T-helper 2 cell treated with Interferon-gamma antibody and Interleukin-4, amounts not matched to agents 5 μg/mL and 100 μg/mL, for 36 hours (primary cell): ENCODE results near the gene MAP2K3.
"Not testable (repeated sequence)": the region's sequence is repeated elsewhere in the genome, so short reads cannot be mapped to it uniquely, and the experiment has no call there.

Source experiments
- DNase-seq: peaks from one replicate; pipeline ENCODE4 v3.0.0; 2021; ENCODE audit warnings: low spot score
- H3K27ac Mint-ChIP-seq: one replicate; pipeline ENCODE4 v1.8.0; 2021; ENCODE audit warnings: mild to moderate bottlenecking, mixed read lengths
- H3K27me3 Mint-ChIP-seq: one replicate; pipeline ENCODE4 v1.8.0; 2021; ENCODE audit warnings: low read depth, mixed read lengths
- H3K36me3 Mint-ChIP-seq: one replicate; pipeline ENCODE4 v1.8.0; 2021; ENCODE audit warnings: low read depth, mixed read lengths
- H3K4me1 Mint-ChIP-seq: one replicate; pipeline ENCODE4 v1.8.0; 2021; ENCODE audit warnings: low read depth, mixed read lengths
- H3K4me3 Mint-ChIP-seq: one replicate; pipeline ENCODE4 v1.8.0; 2022; ENCODE audit warnings: mild to moderate bottlenecking, moderate library complexity, mixed read lengths
- H3K9me3 Mint-ChIP-seq: one replicate; pipeline ENCODE4 v1.8.0; 2021; ENCODE audit warnings: mixed read lengths

Gene MAP2K3

GRCh38 chr17:21343061-21343949, 58.8 kb downstream of the MAP2K3 start:
- not testable (repeated sequence) for H3K9me3 Mint-ChIP-seq, H3K27ac Mint-ChIP-seq, H3K4me1 Mint-ChIP-seq, DNase-seq, H3K27me3 Mint-ChIP-seq, H3K4me3 Mint-ChIP-seq, H3K36me3 Mint-ChIP-seq

GRCh38 chr17:21344801-21345200, 60.3 kb downstream of the MAP2K3 start:
- not testable (repeated sequence) for DNase-seq, H3K4me1 Mint-ChIP-seq

GRCh38 chr17:21345236-21345635, 60.7 kb downstream of the MAP2K3 start:
- H3K4me3 Mint-ChIP-seq = no peak overlapping the region
- peaks cover 2% of the 10 kb centered on the region for H3K4me1 Mint-ChIP-seq
- no peak for DNase-seq
- no peak overlapping the region for H3K27ac Mint-ChIP-seq
- no peaks in the 10 kb centered on the region for H3K36me3 Mint-ChIP-seq
- H3K27me3 Mint-ChIP-seq = no peaks in the 10 kb centered on the region
- peaks cover 3% of the 10 kb centered on the region for H3K9me3 Mint-ChIP-seq

More at GRCh38 chr17:21344801-21345200, 60.3 kb downstream of the MAP2K3 start:
- not testable (repeated sequence) for H3K27me3 Mint-ChIP-seq, H3K27ac Mint-ChIP-seq, H3K9me3 Mint-ChIP-seq, H3K36me3 Mint-ChIP-seq, H3K4me3 Mint-ChIP-seq

DNA sequence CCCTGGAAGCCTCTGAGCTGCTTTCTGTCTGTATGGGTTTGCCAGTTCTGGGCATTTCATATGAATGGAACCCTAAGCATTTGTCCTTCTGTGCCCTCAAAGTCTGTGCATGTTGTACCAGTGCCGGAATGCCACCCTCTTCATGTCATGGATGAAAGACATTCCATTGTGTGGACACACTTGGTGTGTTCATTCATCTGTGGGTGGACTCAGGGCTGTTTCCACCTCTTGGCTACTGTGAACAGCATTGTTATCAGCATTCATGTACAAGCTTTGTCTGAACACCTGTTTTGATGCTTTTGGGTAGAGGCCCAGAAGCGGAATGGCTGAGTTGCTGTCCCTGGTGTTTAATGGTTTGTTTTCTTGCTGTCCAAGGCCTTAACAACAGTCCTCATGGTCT, 61.6 kb downstream of the MAP2K3 start:
- DNase-seq, H3K4me1 Mint-ChIP-seq, H3K27me3 Mint-ChIP-seq, H3K27ac Mint-ChIP-seq, H3K36me3 Mint-ChIP-seq, H3K4me3 Mint-ChIP-seq, H3K9me3 Mint-ChIP-seq: not testable (repeated sequence)

DNA sequence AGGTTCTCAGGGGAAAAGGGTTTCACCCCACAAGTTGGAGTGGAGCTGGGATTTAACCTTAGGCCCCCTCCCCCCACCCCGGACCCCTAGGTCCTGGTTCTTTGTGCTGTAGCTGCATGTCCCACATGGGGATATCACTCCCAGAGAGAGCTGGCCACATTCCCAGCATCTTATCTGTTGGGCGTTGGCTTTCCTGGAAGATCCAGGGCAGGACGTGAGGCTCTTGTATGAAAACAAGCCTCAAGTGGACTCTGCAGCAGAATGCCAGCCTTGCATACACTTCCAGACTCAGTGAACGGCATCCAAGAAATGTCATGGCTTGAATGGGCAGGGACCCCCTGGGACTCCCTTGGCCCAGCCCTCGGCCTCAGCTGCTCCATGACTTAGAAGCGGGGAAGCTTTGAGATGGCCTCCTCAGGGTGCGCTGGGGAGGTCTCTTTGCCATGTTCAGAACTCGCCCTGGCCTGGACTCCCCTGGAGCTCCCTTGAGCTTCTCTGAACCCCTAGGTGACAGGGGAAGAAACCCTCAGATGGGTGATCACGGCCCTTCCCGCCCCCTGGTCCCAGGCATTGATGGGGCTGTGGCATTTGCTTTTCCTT, 62.2 kb downstream of the MAP2K3 start:
- H3K36me3 Mint-ChIP-seq = not testable (repeated sequence)

DNA sequence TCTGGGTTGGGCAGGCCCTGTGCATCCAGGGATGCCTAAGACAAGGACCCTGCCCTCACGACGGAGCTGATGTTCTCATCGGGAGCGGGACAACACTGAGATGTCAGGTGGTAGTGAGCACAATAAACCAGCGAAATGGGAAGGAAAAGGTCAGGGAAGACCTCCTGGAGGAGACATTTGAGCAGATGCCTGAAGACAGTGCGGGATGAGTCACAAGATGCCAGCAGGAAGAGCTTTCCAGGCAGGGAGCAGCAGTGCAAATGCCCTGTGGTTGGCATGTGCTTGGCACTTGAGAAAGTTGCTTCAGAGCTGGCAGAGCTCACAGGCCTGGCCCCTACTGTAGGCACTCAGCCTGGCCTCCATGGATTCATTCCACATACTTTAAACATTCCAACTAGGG, 63.1 kb downstream of the MAP2K3 start:
- H3K27ac Mint-ChIP-seq, DNase-seq, H3K27me3 Mint-ChIP-seq, H3K36me3 Mint-ChIP-seq, H3K4me3 Mint-ChIP-seq, H3K4me1 Mint-ChIP-seq, H3K9me3 Mint-ChIP-seq: not testable (repeated sequence)

More for the DNA sequence above, 62.2 kb downstream of the MAP2K3 start:
- H3K4me3 Mint-ChIP-seq, DNase-seq, H3K4me1 Mint-ChIP-seq, H3K27ac Mint-ChIP-seq, H3K9me3 Mint-ChIP-seq, H3K27me3 Mint-ChIP-seq: not testable (repeated sequence)

DNA sequence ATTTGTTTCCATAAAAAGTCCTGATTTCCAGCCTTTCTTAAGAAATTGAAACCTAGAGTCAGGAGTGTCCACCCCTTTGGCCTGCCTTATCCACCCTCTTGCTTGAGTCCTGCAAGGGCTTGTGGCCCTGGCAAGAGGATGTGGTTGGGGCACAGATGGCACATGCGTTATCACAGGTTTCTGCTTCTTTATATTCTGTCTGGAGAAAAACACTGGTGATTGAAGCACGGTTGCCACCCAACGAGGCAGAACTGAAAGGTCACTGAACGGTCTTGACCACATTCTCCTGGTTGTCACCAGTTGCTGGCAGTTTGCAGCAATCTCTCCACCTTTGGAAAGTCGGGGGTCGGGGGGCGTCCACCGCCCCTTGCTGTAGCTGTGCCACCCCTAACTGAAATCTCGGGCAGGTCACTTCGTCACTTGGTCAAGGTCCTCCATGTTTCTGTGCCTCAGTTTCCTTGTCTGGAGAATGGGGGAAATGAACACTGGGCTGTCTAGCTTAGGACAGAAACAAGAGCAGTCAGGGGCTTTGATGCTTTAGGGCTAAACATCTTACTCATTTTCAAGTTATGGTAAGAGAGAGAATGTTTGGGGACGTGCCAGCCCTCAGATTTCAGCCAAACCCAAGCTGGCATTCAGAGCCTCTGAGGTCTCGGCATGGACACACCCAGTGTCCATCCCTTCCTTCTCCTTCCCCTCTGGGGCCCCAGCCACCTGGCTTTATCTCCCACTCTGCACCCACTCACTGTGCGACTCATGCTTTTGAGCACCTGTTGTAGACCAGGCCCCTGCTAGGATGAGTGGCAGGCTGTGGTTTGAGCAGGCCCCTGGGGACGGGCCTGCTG, 63.8 kb downstream of the MAP2K3 start:
- not testable (repeated sequence) for DNase-seq, H3K4me3 Mint-ChIP-seq, H3K9me3 Mint-ChIP-seq, H3K36me3 Mint-ChIP-seq, H3K27me3 Mint-ChIP-seq, H3K4me1 Mint-ChIP-seq
- H3K27ac Mint-ChIP-seq = peak overlapping the region; percentile 65

DNA sequence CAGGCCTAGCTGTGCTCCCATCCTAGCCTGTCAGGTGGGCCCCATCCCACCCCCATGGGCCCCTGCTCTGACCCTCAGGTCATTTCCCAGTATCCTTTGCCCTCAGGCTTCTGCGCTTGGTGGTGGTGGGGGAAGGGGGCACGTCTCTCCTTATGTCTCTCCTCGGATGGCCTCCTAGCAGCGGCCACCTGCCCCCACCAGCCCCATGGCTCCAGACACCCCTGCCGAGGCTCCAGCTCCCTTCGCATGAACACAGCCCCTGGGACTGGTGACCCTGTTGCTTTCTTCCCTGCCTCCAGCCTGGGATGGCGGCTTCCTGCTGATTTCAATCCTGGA, 64.4 kb downstream of the MAP2K3 start:
- not testable (repeated sequence) for H3K27me3 Mint-ChIP-seq, H3K36me3 Mint-ChIP-seq, H3K9me3 Mint-ChIP-seq, DNase-seq, H3K4me1 Mint-ChIP-seq, H3K27ac Mint-ChIP-seq, H3K4me3 Mint-ChIP-seq

DNA sequence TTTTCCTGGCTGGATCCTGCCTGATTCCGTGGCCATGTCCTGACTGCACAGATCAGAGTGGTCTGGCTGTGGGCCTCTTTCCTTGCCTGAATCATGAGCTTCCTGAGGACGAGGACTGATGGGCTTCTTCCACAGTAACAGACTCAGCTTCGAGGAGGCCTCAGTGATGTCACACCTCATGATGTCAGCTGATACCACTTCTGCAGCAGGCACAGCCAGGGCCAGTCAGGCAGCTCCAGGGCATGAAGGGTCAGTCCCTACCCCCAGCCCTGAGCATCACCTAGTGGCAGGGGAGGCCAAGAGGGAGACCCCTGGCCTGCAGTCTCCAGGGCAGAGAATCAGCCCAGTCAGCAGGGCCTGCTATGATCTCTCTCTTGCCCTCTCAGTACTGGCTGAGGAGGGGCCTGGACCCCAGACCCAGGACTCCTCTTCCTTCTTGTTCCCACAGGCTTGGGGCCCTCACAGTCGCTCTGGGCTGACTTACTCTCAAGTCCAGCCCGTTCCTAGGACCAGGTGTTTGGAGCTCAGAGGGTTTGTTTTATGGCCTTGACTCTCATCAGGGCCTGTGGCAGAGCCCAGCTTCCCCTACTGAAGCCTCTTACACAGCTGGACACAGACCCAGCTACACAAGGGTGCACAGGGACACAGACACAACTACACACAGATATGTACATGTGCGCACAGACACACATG, 65.0 kb downstream of the MAP2K3 start:
- not testable (repeated sequence) for H3K27ac Mint-ChIP-seq, DNase-seq, H3K36me3 Mint-ChIP-seq, H3K27me3 Mint-ChIP-seq, H3K9me3 Mint-ChIP-seq, H3K4me1 Mint-ChIP-seq, H3K4me3 Mint-ChIP-seq

DNA sequence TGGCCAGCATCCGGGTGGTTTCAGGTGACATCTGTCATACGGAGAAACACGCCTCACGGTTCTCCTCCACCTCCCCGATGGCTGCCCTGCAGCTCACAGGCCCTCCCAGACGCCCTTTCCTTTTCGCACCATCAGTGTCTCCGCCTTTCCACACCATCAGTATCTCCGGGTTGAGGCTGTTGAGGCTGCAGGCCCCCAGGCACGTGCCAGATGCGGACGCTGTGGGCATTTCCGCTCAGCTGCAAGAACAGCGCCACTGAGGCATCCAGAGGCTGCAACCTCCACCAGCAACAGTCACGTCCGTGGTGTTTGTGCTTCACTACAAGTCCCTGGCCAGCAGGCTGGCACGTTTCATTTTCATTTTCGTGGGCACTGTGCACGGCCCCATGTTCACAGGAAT, 66.0 kb downstream of the MAP2K3 start:
- not testable (repeated sequence) for H3K4me3 Mint-ChIP-seq, H3K27me3 Mint-ChIP-seq, DNase-seq, H3K4me1 Mint-ChIP-seq, H3K36me3 Mint-ChIP-seq, H3K27ac Mint-ChIP-seq, H3K9me3 Mint-ChIP-seq

DNA sequence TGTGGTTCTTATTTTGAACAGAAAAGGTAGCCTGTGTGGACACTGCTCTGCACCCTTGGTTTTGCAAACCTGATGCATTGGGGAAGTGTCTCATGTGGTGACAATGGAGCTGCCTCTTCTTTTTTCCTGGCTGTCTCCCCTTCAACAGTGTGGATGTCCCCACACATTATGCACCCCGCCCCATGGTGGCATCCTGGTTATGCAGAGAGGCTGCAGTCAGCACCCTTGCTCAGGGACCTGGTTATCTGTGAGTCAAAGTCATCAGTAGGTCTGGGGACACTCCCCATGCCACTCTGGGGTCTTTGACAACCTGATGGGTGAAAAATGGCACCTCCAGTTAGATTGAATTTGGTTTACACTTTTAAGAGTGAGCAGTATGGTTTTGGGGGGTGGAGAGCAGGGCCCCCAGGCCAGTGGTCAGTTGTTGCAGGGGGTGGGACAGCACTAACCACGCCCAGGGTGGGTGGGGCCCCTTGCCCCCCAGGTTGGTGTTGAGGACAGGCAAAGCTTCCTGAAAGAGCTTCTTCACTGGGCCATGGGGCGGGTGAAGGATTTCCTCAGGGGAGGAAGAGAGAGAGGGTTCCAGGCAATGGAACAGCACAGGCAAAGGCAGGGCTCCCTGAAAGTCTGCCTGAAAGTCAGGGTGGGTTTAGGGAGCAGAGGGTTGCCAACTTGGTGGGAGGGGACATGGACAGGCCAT, 67.0 kb downstream of the MAP2K3 start:
- H3K27me3 Mint-ChIP-seq = no peaks in the 10 kb centered on the region
- H3K27ac Mint-ChIP-seq = no peak overlapping the region
- H3K9me3 Mint-ChIP-seq = peaks cover 3% of the 10 kb centered on the region

DNA sequence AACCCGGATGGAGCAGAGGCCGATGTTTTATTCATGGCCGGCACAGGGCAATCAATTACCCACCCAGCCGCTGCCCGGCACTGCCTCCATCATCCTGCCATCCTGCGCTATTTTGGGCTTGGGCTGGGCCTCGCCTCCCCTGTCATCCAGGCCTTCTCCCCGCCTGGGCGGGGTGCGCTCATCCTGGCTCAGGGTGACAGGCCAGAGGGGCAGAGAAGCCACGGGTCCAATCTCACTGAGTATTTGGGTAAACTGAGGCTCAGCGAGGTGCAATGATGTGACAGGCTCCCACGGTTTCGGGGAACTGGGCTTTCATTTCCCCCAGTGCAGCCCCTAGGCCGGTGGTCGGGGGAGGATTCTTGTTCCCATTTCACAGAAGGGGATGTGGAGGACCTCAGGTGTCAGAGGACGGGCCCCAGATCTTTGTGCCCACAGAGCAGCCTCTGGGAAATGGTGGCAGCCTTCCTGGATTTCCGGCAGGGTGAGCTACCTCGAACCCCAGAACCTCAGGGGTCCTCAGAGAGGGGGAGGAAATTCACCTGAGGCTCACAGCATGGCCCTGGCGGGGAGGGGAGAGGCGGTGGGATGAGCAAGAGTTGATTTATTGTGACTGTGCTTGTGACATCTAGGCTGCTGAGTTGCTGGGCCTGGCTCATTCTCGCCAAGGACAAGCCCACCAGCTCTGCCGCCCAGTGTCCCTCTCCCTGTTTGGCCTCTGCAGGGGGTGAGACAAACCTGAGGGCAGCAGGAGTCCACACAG, 67.9 kb downstream of the MAP2K3 start:
- Mint-ChIP-seq H3K9me3 (peaks cover 3% of the 10 kb centered on the region), H3K27me3 (no peaks in the 10 kb centered on the region), H3K36me3 (no peaks in the 10 kb centered on the region), H3K4me1 (peaks cover 2% of the 10 kb centered on the region), H3K4me3 (no peak overlapping the region), H3K27ac (no peak overlapping the region)
- no peak for DNase-seq

More for the DNA sequence above, 67.0 kb downstream of the MAP2K3 start:
- H3K4me3 Mint-ChIP-seq = no peak overlapping the region
- DNase-seq = no peak
- H3K36me3 Mint-ChIP-seq = no peaks in the 10 kb centered on the region
- H3K4me1 Mint-ChIP-seq = peaks cover 2% of the 10 kb centered on the region

DNA sequence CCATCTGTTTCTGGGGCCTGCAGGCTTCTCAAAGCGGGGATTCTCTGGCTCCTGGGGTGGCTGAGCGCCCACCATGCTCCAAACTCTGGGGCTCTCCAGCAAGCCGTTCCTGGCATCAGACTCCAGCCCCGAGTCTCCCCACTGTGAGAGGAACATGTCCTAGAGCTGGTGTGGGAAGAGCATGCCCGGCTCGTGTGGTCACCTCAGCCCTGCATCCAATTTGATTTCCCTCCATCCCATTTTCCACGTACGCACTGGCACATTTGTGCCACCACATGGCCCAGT, 68.4 kb downstream of the MAP2K3 start:
- Mint-ChIP-seq H3K4me3 (no peak overlapping the region), H3K27ac (no peak overlapping the region)

More for the DNA sequence above, 68.4 kb downstream of the MAP2K3 start:
- DNase-seq = no peak
- H3K27me3 Mint-ChIP-seq = no peaks in the 10 kb centered on the region
- H3K9me3 Mint-ChIP-seq = peaks cover 3% of the 10 kb centered on the region
- no peaks in the 10 kb centered on the region for H3K36me3 Mint-ChIP-seq
- peaks cover 2% of the 10 kb centered on the region for H3K4me1 Mint-ChIP-seq
